ENCODE results near the gene SH3BP4.

GRCh38 chr2:234963773-234964615 is 12.2 kb downstream of the SH3BP4 start:
- TF ChIP-seq EZH2 (IDR thresholded peaks at IDR 0.05; ENCODE audit: insufficient read depth, poor library complexity, severe bottlenecking) (no peak), EZH2phosphoT487 (IDR thresholded peaks at IDR 0.05; ENCODE audit: insufficient read depth, low read depth) (no peak)

Data from GM23248 (cell line).